Muscle layer of duodenum (tissue), 2 donors: Measurements from ENCODE around the gene RASSF10.

Experiments used
- H3K27ac ChIP-seq: one replicate; pipeline ENCODE4 v1.7.0; 2013; ENCODE audit warnings: mild to moderate bottlenecking, low read length
- H3K27me3 ChIP-seq: one replicate; pipeline ENCODE4 v1.7.0; 2013; ENCODE audit warnings: low read depth, mild to moderate bottlenecking, control low read depth, low read length
- H3K36me3 ChIP-seq, 2 donors: one replicate each; pipeline ENCODE4 v1.7.0; 2013; ENCODE audit warnings: low read length in 2 of 2, control low read depth in 1 of 2, mild to moderate bottlenecking in 1 of 2; ENCODE audit not compliant: insufficient read depth in 2 of 2, control insufficient read depth in 1 of 2
- H3K4me1 ChIP-seq, 2 donors: one replicate each; pipeline ENCODE4 v1.7.0; 2013; ENCODE audit warnings: low read length in 2 of 2, mild to moderate bottlenecking in 2 of 2, control low read depth in 1 of 2, moderate library complexity in 1 of 2; ENCODE audit not compliant: insufficient read depth in 2 of 2, control insufficient read depth in 1 of 2
- H3K4me3 ChIP-seq, 2 donors: one replicate each; pipeline ENCODE4 v1.7.0; 2013; ENCODE audit warnings: low read length in 2 of 2, low read depth in 1 of 2, mild to moderate bottlenecking in 1 of 2
- H3K9me3 ChIP-seq, 2 donors: one replicate each; pipeline ENCODE4 v1.7.0; 2013; ENCODE audit warnings: low read length in 2 of 2, control low read depth in 1 of 2, mild to moderate bottlenecking in 1 of 2; ENCODE audit not compliant: control insufficient read depth in 1 of 2
- donor health status: healthy.

The RASSF10 gene

GRCh38 chr11:13045734-13046133, 36.6 kb downstream of the RASSF10 start:
- H3K27ac ChIP-seq = no peak overlapping the region
- peaks cover 0 to 3% of the 10 kb centered on the region in 2 donors for H3K9me3 ChIP-seq
- H3K36me3 ChIP-seq = no peaks in the 10 kb centered on the region
- no peak overlapping the region for H3K4me3 ChIP-seq
- H3K4me1 ChIP-seq = no peaks in the 10 kb centered on the region
- no peaks in the 10 kb centered on the region for H3K27me3 ChIP-seq

DNA sequence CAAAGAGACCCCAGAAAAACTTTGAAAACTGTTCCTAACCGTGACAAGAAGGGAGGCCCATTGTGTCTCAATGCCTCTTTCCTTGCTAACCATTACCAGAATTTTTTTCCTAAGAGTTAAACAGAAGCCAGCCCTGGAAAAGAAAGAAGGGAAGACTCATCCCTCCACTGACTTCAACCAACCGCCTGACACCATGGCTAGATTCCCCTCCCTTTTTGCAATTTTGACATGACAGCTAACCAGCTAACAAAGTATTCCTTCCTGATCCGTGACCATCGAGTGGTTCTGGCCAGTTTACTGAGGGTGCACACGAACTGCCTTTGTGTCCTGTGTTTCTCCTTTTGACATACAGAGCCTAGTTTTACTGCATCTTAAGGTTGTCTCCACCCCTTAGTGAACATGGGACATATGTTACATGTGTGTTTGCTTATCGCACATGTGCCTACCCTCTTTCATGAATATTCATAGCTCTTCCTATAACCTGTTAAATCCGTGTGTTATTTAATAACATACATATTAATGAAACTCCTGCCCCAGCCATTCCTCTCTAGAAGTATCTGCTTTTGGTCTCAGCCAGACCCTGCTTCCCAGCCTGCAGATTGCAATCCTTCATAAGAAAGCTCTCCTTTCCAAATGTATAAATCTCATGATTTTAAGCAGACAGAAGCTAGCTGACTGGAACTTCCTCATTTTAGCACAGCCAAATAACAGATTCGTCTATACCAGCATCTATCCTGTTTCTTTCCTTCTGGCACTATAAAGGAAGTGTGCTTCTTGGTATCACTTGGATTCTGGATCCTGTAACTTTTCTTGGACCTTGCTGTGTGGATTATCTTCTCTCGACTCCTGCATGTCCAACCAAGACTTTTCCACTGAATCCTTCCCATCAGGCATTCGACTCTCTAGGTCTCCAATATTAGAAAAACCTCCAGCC, 37.8 kb downstream of the RASSF10 start:
- H3K4me3 ChIP-seq = no peak overlapping the region
- H3K36me3 ChIP-seq = no peaks in the 10 kb centered on the region
- H3K27ac ChIP-seq = no peak overlapping the region
- peaks cover 0 to 3% of the 10 kb centered on the region in 2 donors for H3K9me3 ChIP-seq
- H3K27me3 ChIP-seq = no peaks in the 10 kb centered on the region
- no peaks in the 10 kb centered on the region for H3K4me1 ChIP-seq

DNA sequence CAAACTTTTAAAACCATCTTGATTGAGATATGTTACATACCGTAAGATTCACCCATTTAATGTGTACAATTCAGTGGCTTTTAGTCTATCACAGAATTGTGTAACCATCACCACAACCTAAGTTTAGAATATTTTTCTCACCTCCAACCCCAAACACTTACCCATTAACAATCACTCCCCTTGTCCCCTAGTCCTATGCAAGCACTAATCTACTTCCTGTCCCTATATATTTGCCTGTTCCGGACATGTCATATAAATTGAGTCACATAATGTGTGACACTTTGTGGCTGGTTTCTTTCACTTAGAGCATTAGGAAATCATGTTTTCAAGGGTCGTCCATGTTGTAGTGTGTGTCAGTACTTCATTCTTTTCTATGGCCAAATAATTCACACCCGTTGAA, 38.8 kb downstream of the RASSF10 start:
- no peaks in the 10 kb centered on the region for H3K4me1 ChIP-seq
- H3K36me3 ChIP-seq = no peaks in the 10 kb centered on the region
- no peaks in the 10 kb centered on the region for H3K27me3 ChIP-seq
- no peak overlapping the region for H3K4me3 ChIP-seq
- peaks cover 0 to 3% of the 10 kb centered on the region in 2 donors for H3K9me3 ChIP-seq
- no peak overlapping the region for H3K27ac ChIP-seq

DNA sequence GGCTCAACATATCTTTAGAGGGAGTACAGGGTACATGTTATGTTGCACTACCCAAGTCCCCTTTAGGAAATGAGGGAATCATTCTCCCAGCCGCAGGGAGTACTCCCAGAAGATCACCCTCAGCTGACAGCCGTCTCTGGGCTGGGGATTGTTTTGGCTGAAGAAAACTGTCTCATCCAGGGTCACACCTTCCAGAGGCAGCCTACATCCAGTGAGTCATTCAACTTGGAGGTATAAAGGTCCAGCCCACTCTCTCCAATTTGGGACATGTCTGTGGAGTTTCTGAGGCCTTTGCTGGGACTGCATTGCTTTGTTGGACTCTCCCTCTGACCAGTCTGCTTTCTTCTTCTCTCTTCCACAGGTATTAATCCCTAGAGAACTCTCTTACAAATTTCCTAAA, 42.1 kb downstream of the RASSF10 start:
- no peak overlapping the region for H3K27ac ChIP-seq
- no peaks in the 10 kb centered on the region for H3K27me3 ChIP-seq
- H3K4me3 ChIP-seq = no peak overlapping the region
- H3K4me1 ChIP-seq = no peaks in the 10 kb centered on the region
- peaks cover 0 to 3% of the 10 kb centered on the region in 2 donors for H3K9me3 ChIP-seq
- H3K36me3 ChIP-seq = no peaks in the 10 kb centered on the region

DNA sequence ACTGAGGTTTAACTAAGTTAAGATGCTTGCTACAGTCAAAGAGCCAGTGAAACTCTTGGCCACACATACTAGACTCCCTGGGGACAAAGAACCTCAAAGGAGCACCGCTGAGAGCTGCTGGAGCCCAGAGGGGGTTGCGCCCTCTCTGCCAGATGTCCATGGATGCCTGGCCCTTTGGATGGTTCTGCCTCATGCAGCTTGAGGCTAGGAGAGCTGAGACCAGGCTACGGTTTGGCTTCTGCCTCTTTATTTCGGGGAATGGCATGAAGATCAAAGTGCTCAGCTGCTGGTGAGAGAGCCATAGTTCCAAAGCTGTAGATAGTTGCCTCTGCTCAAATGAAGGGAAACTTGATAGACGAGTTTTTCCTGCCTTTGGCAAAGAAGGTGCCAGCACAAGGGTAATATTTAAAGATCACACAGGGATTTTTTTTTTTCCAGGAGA, 43.0 kb downstream of the RASSF10 start:
- H3K36me3 ChIP-seq = no peaks in the 10 kb centered on the region
- no peak overlapping the region for H3K4me3 ChIP-seq
- no peak overlapping the region for H3K27ac ChIP-seq
- no peaks in the 10 kb centered on the region for H3K4me1 ChIP-seq
- H3K9me3 ChIP-seq = peaks cover 0 to 3% of the 10 kb centered on the region in 2 donors
- H3K27me3 ChIP-seq = no peaks in the 10 kb centered on the region

GRCh38 chr11:13053255-13053917, 44.3 kb downstream of the RASSF10 start:
- Histone ChIP-seq H3K27ac (no peak overlapping the region), H3K4me3 (no peak overlapping the region), H3K27me3 (no peaks in the 10 kb centered on the region), H3K36me3 (no peaks in the 10 kb centered on the region), H3K9me3 (peaks cover 0 to 3% of the 10 kb centered on the region in 2 donors), H3K4me1 (no peaks in the 10 kb centered on the region)

- no peaks in the 10 kb centered on the region for H3K4me1 ChIP-seq
- no peaks in the 10 kb centered on the region for H3K36me3 ChIP-seq
- H3K27ac ChIP-seq = no peak overlapping the region
- peaks cover 0 to 3% of the 10 kb centered on the region in 2 donors for H3K9me3 ChIP-seq
- no peaks in the 10 kb centered on the region for H3K27me3 ChIP-seq
- H3K4me3 ChIP-seq = no peak overlapping the region
Observed at GRCh38 chr11:13054278-13054677, 45.2 kb downstream of the RASSF10 start.

DNA sequence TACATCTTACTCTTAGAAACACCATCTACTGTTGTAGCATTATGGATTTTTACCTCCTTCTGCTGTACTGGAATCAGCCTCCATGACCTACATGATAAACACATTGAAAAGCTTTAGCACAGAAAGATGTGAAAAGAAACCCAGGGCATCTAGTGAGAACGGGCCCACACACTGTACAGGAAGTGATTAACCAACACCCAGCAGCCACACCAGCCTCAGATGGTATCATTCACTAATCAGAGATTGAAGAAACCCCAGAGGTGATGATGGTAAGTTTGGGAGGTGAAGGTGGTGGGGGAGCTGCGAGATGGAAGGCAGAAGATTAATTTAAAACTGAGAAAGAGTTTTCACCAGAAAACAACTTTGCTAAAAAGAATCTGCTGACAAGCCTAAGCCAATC, 46.1 kb downstream of the RASSF10 start:
- H3K27ac ChIP-seq = no peak overlapping the region
- no peaks in the 10 kb centered on the region for H3K36me3 ChIP-seq

DNA sequence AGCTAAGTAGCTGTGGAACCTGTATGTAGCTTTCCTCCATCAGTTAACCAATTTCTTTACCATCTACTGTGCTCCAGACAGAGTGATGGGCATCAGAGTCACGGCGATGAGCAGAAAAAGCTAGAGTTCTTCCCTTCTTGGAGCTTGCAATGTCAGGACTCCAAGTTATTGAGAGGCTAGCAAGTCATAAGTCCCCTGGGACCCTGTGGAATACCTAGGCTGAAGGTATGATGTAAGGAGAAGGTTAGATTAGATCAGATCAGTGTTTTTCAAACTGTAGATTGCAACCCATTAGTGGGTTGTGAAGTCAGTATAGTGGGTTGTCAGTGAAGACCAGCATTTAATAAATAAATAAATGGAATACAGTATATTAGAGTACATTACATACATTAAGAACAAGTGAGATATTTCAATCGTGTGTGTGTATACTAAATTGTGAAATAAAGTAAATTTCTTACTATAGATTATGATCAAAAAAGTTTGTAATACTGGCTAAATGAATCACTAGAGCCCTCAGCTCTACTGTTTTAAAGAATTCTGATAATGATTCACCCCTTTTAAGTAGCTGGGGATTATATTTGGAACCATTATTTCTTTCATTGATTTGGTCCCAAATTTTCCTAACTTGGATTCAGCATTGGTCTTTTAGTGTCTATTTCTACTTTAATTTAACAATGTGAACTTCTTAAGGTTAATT, 52.3 kb downstream of the RASSF10 start:
- H3K27me3 ChIP-seq = no peaks in the 10 kb centered on the region
- H3K27ac ChIP-seq = no peak overlapping the region
- H3K9me3 ChIP-seq = no peaks in the 10 kb centered on the region
- no peaks in the 10 kb centered on the region for H3K36me3 ChIP-seq
- H3K4me3 ChIP-seq = no peak overlapping the region
- no peaks in the 10 kb centered on the region for H3K4me1 ChIP-seq

More for the DNA sequence above, 46.1 kb downstream of the RASSF10 start:
- no peak overlapping the region for H3K4me3 ChIP-seq
- no peaks in the 10 kb centered on the region for H3K4me1 ChIP-seq
- no peaks in the 10 kb centered on the region for H3K9me3 ChIP-seq
- no peaks in the 10 kb centered on the region for H3K27me3 ChIP-seq
